ENCODE results near the gene UTP20.
"Not testable (repeated sequence)": the region's sequence is repeated elsewhere in the genome, so short reads cannot be mapped to it uniquely, and the experiment has no call there.

Gene UTP20

GRCh38 chr12:101327051-101327450, 47.1 kb downstream of the UTP20 start:
- DNase-seq (ENCODE audit: low read depth), result no peak

GRCh38 chr12:101327546-101327945, 47.6 kb downstream of the UTP20 start:
- DNase-seq (ENCODE audit: low read depth), result no peak

- DNase-seq (ENCODE audit: low read depth), result no peak
Measured at GRCh38 chr12:101328917-101329316, 49.0 kb downstream of the UTP20 start.

GRCh38 chr12:101330631-101331030, 50.7 kb downstream of the UTP20 start:
- DNase-seq (ENCODE audit: low read depth), result no peak

GRCh38 chr12:101336437-101336836, 56.5 kb downstream of the UTP20 start:
- DNase-seq (ENCODE audit: low read depth), result no peak

- no peak for DNase-seq (ENCODE audit: low read depth)
Measured at GRCh38 chr12:101338087-101338486, 58.2 kb downstream of the UTP20 start.

- DNase-seq (ENCODE audit: low read depth), result no peak
Measured at GRCh38 chr12:101343893-101344292, 64.0 kb downstream of the UTP20 start.

GRCh38 chr12:101351682-101352081, 71.8 kb downstream of the UTP20 start:
- DNase-seq (ENCODE audit: low read depth), result no peak

- no peak for DNase-seq (ENCODE audit: low read depth)
Measured at GRCh38 chr12:101356794-101357193, 76.9 kb downstream of the UTP20 start.

- no peak for DNase-seq (ENCODE audit: low read depth)
Measured at GRCh38 chr12:101361455-101361854, 81.5 kb downstream of the UTP20 start.

GRCh38 chr12:101368016-101368415, 88.1 kb downstream of the UTP20 start:
- no peak for DNase-seq (ENCODE audit: low read depth)

GRCh38 chr12:101372431-101372830, 92.5 kb downstream of the UTP20 start:
- DNase-seq (ENCODE audit: low read depth), result no peak

GRCh38 chr12:101375573-101375972, 95.7 kb downstream of the UTP20 start:
- DNase-seq (ENCODE audit: low read depth), result no peak

GRCh38 chr12:101379149-101379548, 99.2 kb downstream of the UTP20 start:
- no peak for DNase-seq (ENCODE audit: low read depth)

GRCh38 chr12:101391181-101391580, 111.3 kb downstream of the UTP20 start:
- not testable (repeated sequence) for DNase-seq (ENCODE audit: low read depth)

GRCh38 chr12:101407049-101407435, 127.1 kb downstream of the UTP20 start:
- DNase-seq (ENCODE audit: low read depth), result no peak

- peak; percentile 68 for DNase-seq (ENCODE audit: low read depth)
Measured at GRCh38 chr12:101407436-101408345, 127.8 kb downstream of the UTP20 start, which contains the start of gene ARL1. TSS of gene ARL1 (minus strand) at chr12:101407772. CDS start at chr12:101407645, 127 bp downstream.

GRCh38 chr12:101410169-101410568, 130.3 kb downstream of the UTP20 start:
- DNase-seq (ENCODE audit: low read depth), result not testable (repeated sequence)

- DNase-seq (ENCODE audit: low read depth), result no peak
Measured at GRCh38 chr12:101414533-101415119, 134.7 kb downstream of the UTP20 start.

- DNase-seq (ENCODE audit: low read depth), result no peak
Measured at GRCh38 chr12:101415228-101415627, 135.3 kb downstream of the UTP20 start.

GRCh38 chr12:101422066-101422465, 142.2 kb downstream of the UTP20 start:
- not testable (repeated sequence) for DNase-seq (ENCODE audit: low read depth)

- no peak for DNase-seq (ENCODE audit: low read depth)
Measured at GRCh38 chr12:101424620-101425019, 144.7 kb downstream of the UTP20 start.

GRCh38 chr12:101430456-101430855, 150.6 kb downstream of the UTP20 start:
- DNase-seq (ENCODE audit: low read depth), result no peak

Measured in stimulated activated CD8-positive, alpha-beta memory T cell treated with anti-CD3 and anti-CD28 coated beads, Interleukin-12 subunit alpha, Interleukin-12 subunit beta, amount 100 ng/mL, for 1 hour (primary cell).